ENCODE measurements around the gene PADI4.

DNA sequence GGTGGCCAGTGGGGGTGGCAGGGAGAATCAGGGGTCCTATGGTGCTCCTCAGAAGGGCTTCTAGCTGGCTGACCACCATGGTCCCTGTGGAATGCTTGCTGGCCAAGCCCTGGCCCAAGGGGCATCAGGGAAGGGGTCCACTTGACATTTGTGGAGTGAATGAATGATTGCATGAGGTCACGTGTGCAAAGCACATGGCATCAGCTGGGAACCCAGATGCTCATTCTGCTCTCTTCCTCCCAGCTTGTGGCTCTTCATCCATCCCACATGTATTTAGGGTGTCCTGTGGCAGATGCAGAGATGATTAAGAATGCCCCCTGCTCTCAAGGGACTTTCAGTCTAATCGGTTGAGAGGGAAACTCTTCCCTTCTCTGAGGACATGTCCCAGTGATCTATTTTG is 27.1 kb upstream of the PADI4 start:
- TF ChIP-seq CTCF (IDR thresholded peaks at IDR 0.05) (no peak), POLR2A (IDR thresholded peaks at IDR 0.05) (no peak)
